ENCODE data around the gene NAA16.

The NAA16 gene

GRCh38 chr13:41291246-41291645 lies 19.8 kb upstream of the NAA16 start:
- TF ChIP-seq CTCF (IDR thresholded peaks at IDR 0.05; ENCODE audit: low read length, missing control alignments), result no peak
- no peak overlapping the region for H3K4me3 ChIP-seq (replicated peaks; ENCODE audit: low read depth, low read length)
- DNase-seq (ENCODE audit: low read depth), result no peak

- DNase-seq (ENCODE audit: low read depth), result no peak
- no peak for TF ChIP-seq CTCF (IDR thresholded peaks at IDR 0.05; ENCODE audit: low read length, missing control alignments)
- no peak overlapping the region for H3K4me3 ChIP-seq (replicated peaks; ENCODE audit: low read depth, low read length)
These were observed 17.8 kb upstream of the NAA16 start for GRCh38 chr13:41293272-41293671.

GRCh38 chr13:41294914-41295313 lies 16.2 kb upstream of the NAA16 start:
- H3K4me3 ChIP-seq (replicated peaks; ENCODE audit: low read depth, low read length), result no peak overlapping the region
- TF ChIP-seq CTCF (IDR thresholded peaks at IDR 0.05; ENCODE audit: low read length, missing control alignments), result no peak

GRCh38 chr13:41295973-41296372 lies 15.1 kb upstream of the NAA16 start:
- no peak for TF ChIP-seq CTCF (IDR thresholded peaks at IDR 0.05; ENCODE audit: low read length, missing control alignments)
- DNase-seq (ENCODE audit: low read depth), result no peak
- no peak overlapping the region for H3K4me3 ChIP-seq (replicated peaks; ENCODE audit: low read depth, low read length)

More at GRCh38 chr13:41294914-41295313, 16.2 kb upstream of the NAA16 start:
- no peak for DNase-seq (ENCODE audit: low read depth)

GRCh38 chr13:41296879-41297646 lies 14.0 kb upstream of the NAA16 start:
- no peak for TF ChIP-seq CTCF (IDR thresholded peaks at IDR 0.05; ENCODE audit: low read length, missing control alignments)
- H3K4me3 ChIP-seq (replicated peaks; ENCODE audit: low read depth, low read length), result no peak overlapping the region
- no peak for DNase-seq (ENCODE audit: low read depth)

- TF ChIP-seq CTCF (IDR thresholded peaks at IDR 0.05; ENCODE audit: low read length, missing control alignments), result no peak
- no peak for DNase-seq (ENCODE audit: low read depth)
- H3K4me3 ChIP-seq (replicated peaks; ENCODE audit: low read depth, low read length), result no peak overlapping the region
These were observed 11.6 kb upstream of the NAA16 start for GRCh38 chr13:41299316-41300094.

Measured in fibroblast of pulmonary artery (primary cell).